HepG2 (cell line): Measurements from ENCODE around the gene TRIM28. TPM values are rescaled to one million over a fixed set of nuclear protein-coding genes. Genes with fewer than 3 reads are reported as not detected.

Source experiments
- ATF2 ChIP-seq: sonication (generic); formaldehyde crosslinking; IDR thresholded peaks from 2 replicates; pipeline ENCODE4 v1.4.0; 2020; ENCODE audit warnings: missing genetic modification reagents
- ATF7 ChIP-seq, 2 experiments: fragments of 450-650 bp in 1 of 2; sonication (generic) in 1 of 2; formaldehyde crosslinking in 1 of 2; IDR thresholded peaks; 2 replicates each; pipeline versions ENCODE4 v1.4.0 to v1.6.1; 2016 to 2020; ENCODE audit warnings: antibody characterized with exemption in 1 of 2, mild to moderate bottlenecking in 1 of 2, missing genetic modification reagents in 1 of 2
- BATF2 ChIP-seq: sonication (generic); formaldehyde crosslinking; IDR thresholded peaks from 2 replicates; pipeline ENCODE4 v1.8.0; 2022; ENCODE audit warnings: mild to moderate bottlenecking, missing genetic modification reagents, moderate library complexity
- BRF2 ChIP-seq: sonication (generic); formaldehyde crosslinking; IDR thresholded peaks from 2 replicates; pipeline ENCODE4 v1.8.1; 2022; ENCODE audit warnings: mild to moderate bottlenecking, missing genetic modification reagents
- CBX5 ChIP-seq: sonication (generic); formaldehyde crosslinking; IDR thresholded peaks from 2 replicates; pipeline ENCODE4 v1.4.0; 2020; ENCODE audit warnings: missing genetic modification reagents, borderline replicate concordance
- CHD4 ChIP-seq: fragments of 200-600 bp; sonication (generic); IDR thresholded peaks from 2 replicates; pipeline ENCODE4 v1.7.0; 2017; ENCODE audit warnings: mild to moderate bottlenecking, low read length, borderline replicate concordance
- CREM ChIP-seq, 2 experiments: sonication (generic) in 1 of 2; formaldehyde crosslinking in 1 of 2; IDR thresholded peaks; 2 replicates each; pipeline versions ENCODE4 v1.4.0 to v1.6.1; 2016 to 2020; ENCODE audit warnings: antibody characterized with exemption in 1 of 2, mild to moderate bottlenecking in 1 of 2, missing genetic modification reagents in 1 of 2
- KDM6A ChIP-seq: IDR thresholded peaks from 2 replicates; pipeline ENCODE4 v1.6.1; 2016; ENCODE audit warnings: low read depth
- KLF16 ChIP-seq, 2 experiments: sonication (generic) in 1 of 2; formaldehyde crosslinking in 1 of 2; IDR thresholded peaks; 2 replicates each; pipeline versions ENCODE4 v1.6.1 to v1.8.0; 2016 to 2023; ENCODE audit warnings: missing genetic modification reagents in 2 of 2, missing compliant biosample characterization in 1 of 2
- MAFG ChIP-seq: sonication (generic); formaldehyde crosslinking; IDR thresholded peaks from 2 replicates; pipeline ENCODE4 v1.5.1; 2020; ENCODE audit warnings: mild to moderate bottlenecking, missing genetic modification reagents
- NR1H2 ChIP-seq: sonication (generic); formaldehyde crosslinking; IDR thresholded peaks from 2 replicates; pipeline ENCODE4 v1.8.1; 2022; ENCODE audit warnings: low read depth, missing genetic modification reagents, borderline replicate concordance
- SALL2 ChIP-seq: sonication (generic); formaldehyde crosslinking; IDR thresholded peaks from 2 replicates; pipeline ENCODE4 v1.8.1; 2023; ENCODE audit warnings: mild to moderate bottlenecking, missing genetic modification reagents, inconsistent platforms
- ZMYM3 ChIP-seq: sonication (generic); formaldehyde crosslinking; IDR thresholded peaks from 2 replicates; pipeline ENCODE4 v1.5.1; 2020; ENCODE audit warnings: mild to moderate bottlenecking, missing genetic modification reagents
- ZNF234 ChIP-seq: sonication (generic); formaldehyde crosslinking; conservative IDR thresholded peaks from 2 replicates; pipeline ENCODE4 v1.5.1; 2020; ENCODE audit warnings: mild to moderate bottlenecking, missing genetic modification reagents
- ZNF274 ChIP-seq: sonication (generic); formaldehyde crosslinking; IDR thresholded peaks from 2 replicates; pipeline ENCODE4 v1.5.1; 2020; ENCODE audit warnings: mild to moderate bottlenecking, missing genetic modification reagents
- ZNF280B ChIP-seq: sonication (generic); formaldehyde crosslinking; IDR thresholded peaks from 2 replicates; pipeline ENCODE4 v1.5.0; 2020; ENCODE audit warnings: missing genetic modification reagents, mild to moderate bottlenecking, borderline replicate concordance
- ZNF280D ChIP-seq: sonication (generic); formaldehyde crosslinking; IDR thresholded peaks from 2 replicates; pipeline ENCODE4 v1.5.1; 2020; ENCODE audit warnings: mild to moderate bottlenecking, missing genetic modification reagents
- ZNF577 ChIP-seq: sonication (generic); formaldehyde crosslinking; IDR thresholded peaks from 2 replicates; pipeline ENCODE4 v1.4.0; 2020; ENCODE audit warnings: mild to moderate bottlenecking, low read depth, missing genetic modification reagents, borderline replicate concordance
- ZNF607 ChIP-seq: sonication (generic); formaldehyde crosslinking; IDR thresholded peaks from 2 replicates; pipeline ENCODE4 v1.5.1; 2020; ENCODE audit warnings: missing genetic modification reagents, mild to moderate bottlenecking, borderline replicate concordance
- ZNF768 ChIP-seq: sonication (generic); formaldehyde crosslinking; IDR thresholded peaks from 2 replicates; pipeline ENCODE4 v1.4.0; 2020; ENCODE audit warnings: missing genetic modification reagents
- polyA plus RNA-seq, 8 experiments: library from polyadenylated mRNA; depleted of rRNA in 3 of 8; stranded (reverse) in 7 of 8; unstranded in 1 of 8; fragments of >200 nt; fragmentation: Illumina TruSeq in 4 of 8; extraction: Trizol in 4 of 8; gene quantifications; 2 replicates each; pipeline versions ENCODE4 v1.2.1 to v1.2.3, GENCODE V29; 2011 to 2016; ENCODE audit warnings: low read depth in 4 of 8, missing spikeins in 1 of 8, mixed read lengths in 1 of 8; ENCODE audit not compliant: insufficient read depth in 1 of 8
- total RNA-seq, 5 experiments: library from RNA; depleted of rRNA; stranded (reverse); fragments of >200 nt; fragmentation: Illumina TruSeq; extraction: Trizol; gene quantifications; 2 replicates each; pipeline ENCODE4 v1.2.3, GENCODE V29; 2016; ENCODE audit warnings: low read depth in 1 of 5

Gene TRIM28
- total and polyA plus RNA-seq, 2 of the 13 experiments (the other 11 are each of a cell fraction or from before 2014, with no cell fraction given) = 361 to 439 TPM

- TF ChIP-seq ATF7 (IDR thresholded peaks at IDR 0.05) (no peak), ATF7 (CRISPR knock-in tag; IDR thresholded peaks at IDR 0.05) (no peak), ZNF607 (peak; percentile 39; the same call in 1 of the 2 replicates), BATF2 (CRISPR knock-in tag) (no peak), KLF16 (CRISPR knock-in tag; IDR thresholded peaks at IDR 0.05) (peak in 1 of 2 experiments; percentile 77; a peak in 2 of 4 replicates), ZNF274 (peak; percentile 17; the same call in 1 of the 2 replicates), SALL2 (peak; percentile 98), ZNF577 (CRISPR knock-in tag) (no peak), MAFG (CRISPR knock-in tag) (no peak), KDM6A (CRISPR knock-in tag) (no peak), ZNF234 (no peak), ZMYM3 (CRISPR knock-in tag) (peak; percentile 74; the same call in 1 of the 2 replicates), ATF2 (CRISPR knock-in tag) (peak; percentile 89), ZNF280B (CRISPR knock-in tag) (peak; percentile 83; the same call in 1 of the 2 replicates), CHD4 (no peak), ZNF768 (CRISPR knock-in tag) (peak; percentile 86), ZNF280D (no peak), CREM (IDR thresholded peaks at IDR 0.05) (peak; percentile 86), CREM (CRISPR knock-in tag; IDR thresholded peaks at IDR 0.05) (no peak), NR1H2 (CRISPR knock-in tag) (no peak), BRF2 (CRISPR knock-in tag) (0 out of 2 replicates have a peak, but pooled peaks have one; percentile 86), CBX5 (CRISPR knock-in tag) (peak; percentile 97)
Measured at GRCh38 chr19:58499021-58499927, 44.6 kb upstream of the TRIM28 start (continued).
